Stimulated activated CD8-positive, alpha-beta memory T cell treated with anti-CD3 and anti-CD28 coated beads, Interleukin-7, amount 100 ng/mL, for 24 hours (primary cell): Measurements from ENCODE around the gene SKI.

ENCODE experiments used
- DNase-seq: peaks from one replicate; pipeline ENCODE4 v3.0.0-alpha.2; 2020; ENCODE audit warnings: low read depth

The SKI gene

DNA sequence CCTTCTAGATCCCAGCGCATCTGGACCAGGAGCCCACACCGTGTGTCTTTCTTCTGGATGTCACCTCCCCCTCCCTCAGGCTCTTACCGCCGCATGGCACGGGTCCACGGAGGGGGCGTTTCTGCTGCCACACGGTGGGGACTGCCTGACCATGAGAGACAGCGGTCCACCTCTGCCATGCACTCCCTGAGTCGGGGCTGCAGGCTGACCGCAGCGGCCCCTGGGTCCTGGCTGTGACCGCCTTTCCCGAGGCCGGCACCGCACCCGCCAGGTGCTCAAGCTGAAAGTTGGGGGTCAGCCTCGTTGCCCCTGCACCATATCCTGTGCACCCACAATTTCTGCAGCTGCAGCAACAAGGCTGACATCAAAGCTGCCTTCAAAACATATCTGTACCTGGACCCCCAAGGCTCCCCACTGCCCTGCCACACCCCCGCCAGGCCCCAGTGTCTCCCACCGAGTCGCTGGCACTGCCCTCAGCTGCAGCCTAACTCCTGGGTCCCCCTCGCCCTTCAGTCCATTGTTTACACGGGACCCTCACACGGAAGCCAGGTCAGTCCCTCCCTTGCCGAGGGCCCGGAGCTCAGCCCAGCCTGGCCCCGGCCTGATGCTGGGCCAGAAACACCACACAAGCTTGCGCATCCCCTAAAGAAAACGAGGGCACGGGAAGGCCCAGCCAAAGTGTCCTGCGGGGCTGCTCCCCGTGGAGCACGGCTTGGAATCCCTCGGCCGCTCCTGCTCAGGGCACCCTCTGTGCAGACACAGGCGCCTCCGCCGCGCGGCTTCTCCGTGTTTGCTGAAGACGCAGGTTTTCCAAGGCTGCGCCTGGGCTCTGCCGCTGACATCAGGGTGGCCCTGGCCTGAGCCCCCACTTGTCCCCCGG lies 111.3 kb downstream of the SKI start:
- DNase-seq, result no peak

DNA sequence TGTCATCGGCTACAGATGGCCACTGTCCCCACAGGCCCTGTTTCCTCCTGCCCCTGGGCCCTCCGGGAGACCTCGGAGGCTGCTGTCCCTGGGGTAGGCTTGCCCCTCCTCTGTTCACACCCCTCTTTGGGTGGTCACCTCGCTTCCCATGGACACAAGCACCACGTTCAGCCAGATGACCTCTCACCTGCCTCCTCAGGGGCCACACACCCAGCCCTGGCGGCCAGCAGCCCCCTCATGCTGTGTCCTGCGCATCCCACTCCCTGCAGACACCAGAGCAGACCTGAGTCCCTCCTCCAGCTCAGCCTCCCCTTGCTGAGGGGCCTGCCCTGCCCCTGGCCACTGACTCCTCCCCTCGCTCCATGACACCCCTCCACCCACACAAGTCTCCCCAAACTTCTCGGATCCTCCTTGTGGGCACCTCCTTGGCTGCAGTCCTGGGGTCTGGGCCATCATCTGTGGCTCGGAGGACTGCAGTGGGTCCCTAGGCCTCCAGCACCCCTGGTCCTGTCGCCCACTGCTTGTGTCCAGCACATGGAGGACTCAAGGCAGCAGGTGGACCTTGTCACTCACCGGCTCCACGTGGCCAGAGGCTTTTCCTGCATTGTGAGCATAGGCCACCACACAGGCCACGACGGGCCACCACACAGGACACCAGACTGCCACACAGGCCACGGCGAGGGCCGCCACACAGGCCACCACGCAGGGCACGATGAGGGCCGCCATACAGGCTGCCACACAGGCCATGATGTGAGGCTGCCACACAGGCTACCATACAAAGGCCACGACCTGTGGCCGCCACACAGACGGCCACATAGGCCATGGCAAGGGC lies 112.2 kb downstream of the SKI start:
- DNase-seq, result no peak

- no peak for DNase-seq
Measured at GRCh38 chr1:2340918-2341254, 112.8 kb downstream of the SKI start.

DNA sequence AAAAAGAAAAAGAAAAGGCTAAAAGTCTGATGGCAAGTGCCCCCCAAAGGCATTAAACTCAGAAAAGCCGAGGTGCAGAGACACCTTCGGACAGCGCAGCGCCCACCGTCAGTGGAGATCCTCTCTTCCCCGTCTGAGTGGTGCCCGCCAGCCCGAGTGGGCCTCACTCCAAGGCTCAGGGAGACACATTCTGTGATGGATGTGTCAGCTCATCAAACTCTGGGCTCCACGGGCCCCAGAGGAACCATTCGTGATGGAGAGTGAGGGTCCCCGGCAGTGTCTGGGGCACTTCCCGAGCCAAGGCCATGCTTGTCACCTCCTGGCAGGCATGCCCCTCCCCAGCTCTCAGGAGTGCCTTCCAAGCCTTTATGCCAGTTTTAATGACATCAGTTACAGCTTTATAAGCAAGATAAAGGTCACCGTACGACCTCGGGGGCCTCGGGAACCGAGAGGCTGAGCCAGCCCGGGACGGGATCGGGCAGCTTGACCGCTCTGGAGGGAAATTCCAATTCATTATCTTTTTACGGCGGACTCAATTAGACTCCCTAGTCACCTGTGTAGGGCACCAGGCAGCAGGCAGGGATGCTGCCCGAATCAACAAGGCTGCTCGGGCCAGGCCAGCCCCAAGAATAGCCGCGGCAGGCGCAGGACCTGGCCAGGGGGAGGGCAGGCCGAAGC lies 113.7 kb downstream of the SKI start:
- DNase-seq, result no peak

DNA sequence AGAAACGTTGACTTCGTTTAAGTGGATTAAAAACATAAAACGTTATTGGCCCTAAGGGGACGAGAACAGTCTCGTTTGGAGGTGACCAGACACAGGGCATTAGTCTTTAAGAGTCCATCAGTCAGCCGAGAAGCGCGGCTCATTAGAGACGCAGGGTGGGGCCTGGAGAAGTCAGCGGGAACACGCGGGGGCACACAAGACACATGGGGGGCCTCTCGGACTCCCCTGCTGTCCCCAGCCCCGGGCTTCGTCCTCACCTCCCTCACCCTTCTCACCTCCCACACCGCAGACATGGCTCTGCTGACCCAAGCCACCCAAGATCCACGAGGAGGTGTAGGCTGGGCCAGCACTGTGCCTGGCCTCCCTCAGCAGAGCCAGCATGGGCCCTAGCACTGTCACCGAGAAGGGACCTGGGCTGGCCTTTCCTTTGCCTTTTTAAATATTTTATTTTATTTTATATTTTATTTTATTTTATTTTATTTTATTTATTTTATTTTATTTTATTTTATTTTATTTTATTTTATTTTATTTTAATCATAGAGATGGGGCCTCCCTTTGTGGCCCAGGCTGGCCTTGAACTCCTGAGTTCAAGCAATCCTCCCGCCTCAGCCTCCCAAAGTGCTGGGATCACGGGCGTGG lies 114.4 kb downstream of the SKI start:
- DNase-seq, result no peak

DNA sequence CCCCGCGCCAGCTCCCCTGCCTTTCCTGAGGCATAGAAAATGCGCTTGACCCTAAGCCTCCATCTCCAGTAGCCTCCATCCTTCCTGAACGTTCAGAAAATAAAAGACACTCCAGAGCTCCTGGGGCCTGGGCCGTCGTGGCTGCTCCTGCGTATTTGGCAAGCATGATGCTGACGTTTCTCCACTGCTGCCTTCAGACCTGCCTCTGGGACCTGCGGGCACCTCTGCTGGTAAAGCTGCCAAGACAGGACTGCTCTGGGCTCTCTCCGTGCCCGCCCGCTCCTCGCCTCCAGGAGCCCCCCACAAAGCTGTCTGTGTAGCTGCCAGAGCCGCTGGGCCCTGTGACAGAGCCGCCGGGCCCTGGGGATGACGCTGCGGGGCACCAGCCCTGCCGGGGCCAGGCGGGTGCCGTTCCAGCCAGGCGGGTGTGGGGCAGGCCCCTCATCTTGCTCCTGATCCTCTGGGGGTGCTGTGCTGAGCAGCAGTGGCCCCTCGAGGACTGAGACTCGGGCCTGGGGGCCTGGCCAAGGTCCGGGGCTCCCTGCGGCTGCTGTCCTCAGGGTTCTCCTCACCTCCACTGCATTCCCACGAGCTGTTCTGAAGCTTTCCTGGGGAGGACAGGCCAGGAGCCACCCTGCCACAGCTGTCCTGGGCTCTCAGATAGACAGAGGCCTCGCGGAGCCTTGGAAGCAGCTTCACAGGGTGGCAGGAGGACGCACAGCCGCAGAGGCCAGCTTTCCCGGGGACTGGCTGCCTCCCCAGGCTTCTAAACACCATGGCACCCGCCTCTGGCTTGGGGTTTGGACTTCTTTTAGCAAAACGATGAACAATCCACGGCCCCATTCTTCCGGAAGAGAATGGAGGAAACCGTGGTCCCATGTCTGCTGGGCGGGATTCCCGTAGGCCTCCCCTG lies 115.2 kb downstream of the SKI start:
- no peak for DNase-seq

DNA sequence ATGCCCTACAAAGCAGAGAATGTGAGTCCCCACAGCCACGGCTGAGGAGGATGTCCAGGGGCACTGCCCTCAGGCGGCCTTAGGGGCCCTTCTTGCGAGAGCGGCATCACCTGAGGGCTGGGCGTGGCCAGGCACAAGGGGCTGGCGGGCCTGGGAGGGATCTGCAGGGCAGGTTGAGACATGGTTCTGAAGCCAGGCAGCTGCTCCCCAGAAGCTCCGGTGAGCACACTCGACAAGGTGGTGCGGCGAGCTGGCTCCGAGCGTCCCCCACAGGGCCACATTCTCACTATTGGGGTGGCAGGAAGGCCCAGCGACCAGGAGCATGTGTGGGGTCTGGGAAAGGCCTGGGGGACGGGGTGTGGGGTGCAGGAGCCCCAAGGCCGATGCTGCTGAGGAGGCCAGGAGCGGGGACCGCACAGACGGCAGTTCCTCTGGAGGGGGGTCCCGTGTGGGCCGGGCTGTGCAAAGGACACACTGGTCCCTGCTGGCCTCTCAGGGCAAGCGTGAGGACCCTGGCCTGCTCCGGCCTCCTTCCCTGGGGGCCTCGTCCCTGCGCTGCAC lies 116.1 kb downstream of the SKI start:
- no peak for DNase-seq

DNA sequence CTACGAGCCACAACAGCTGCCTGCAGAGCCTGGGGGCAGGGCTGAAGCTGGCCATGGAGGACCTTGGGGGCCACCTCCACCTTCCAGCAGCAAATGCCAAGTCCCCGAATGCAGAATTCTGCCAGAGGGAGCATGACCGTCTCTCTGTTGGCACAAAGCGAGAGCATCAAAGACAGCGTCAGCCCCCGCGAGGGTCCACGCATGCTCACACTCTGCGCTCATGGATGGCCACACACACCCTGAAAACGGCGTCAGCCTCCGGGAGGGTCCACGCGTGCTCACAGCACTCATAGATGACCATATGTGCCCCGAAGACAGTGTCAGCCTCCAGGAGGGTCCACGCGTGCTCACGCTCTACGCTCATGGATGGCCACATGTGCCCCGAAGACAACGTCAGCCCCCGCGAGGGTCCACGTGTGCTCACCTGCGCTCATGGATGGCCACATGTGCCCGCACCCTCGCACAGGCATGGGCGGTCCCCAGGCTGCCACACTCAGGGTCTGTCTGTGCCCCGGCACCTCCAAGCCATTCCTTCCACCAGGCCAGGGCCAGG lies 116.7 kb downstream of the SKI start:
- no peak for DNase-seq

DNA sequence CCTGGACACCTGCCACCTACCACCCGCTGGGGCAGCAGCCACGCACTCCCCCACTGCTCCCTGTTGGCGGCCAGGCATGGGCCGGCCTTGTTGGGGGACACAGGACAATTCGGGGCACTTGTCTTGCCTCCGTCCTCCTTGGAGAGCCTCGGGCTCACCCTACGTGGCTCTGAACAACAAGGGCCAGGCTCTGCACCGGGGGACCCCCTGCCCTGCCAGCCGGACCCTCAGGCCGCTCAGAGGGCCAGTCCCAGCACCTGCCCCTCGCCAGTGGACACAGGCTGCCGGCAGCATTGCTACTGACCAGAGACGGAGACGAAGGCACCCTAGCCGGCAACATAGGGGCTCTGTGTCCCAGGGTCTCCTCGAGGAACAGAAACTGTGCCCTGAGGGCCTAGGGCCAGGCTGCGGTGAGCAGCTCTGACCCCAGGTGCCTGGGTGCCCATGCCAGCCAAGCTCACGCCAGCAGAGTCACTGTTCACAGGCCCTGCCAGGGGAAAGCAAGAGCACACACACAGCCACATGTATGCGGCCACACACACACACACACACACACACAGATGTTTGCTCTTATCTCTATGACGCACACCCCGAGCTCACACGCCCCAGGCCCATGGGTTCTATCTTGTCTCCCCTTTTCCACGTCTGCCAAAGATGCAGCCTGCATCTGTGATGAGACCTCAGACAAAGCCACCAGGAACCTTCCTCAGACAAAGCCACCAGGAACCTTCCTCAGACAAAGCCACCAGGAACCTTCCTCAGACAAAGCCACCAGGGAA lies 117.4 kb downstream of the SKI start:
- DNase-seq, result no peak

DNA sequence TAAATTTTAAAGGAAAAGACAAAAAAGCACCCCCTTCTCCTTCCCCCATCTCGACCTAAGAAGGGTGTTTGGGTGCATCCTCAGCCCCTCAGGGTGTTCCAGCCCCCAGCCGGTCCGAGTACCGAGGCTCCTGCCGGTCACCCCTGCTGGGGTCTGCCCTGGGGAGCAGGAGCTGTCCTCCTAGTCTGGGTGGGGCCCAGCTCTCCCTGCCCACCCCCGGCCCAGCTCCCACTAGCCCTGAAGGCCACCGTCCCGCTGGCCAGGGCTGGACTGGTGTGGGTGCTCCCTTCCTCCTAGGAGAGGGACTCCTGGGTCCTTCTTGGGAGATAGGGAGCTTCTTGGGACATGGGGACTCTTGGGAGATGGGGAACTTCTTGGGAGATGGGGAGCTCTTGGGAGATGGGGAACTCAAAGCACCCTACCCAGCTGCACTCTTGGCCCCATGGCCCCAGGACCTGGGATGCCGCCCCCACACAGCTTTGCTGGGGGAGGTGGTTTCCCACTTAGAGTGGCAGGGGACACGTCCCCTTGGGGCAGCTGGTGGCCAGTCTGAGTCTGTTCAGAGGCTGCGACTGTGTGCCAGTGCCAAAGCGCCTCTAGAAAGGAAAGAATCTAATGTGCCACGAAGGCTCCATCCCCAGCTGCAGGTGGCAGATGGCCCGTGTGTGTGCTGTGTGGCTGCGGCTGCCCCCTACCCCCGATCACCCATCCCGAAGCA lies 118.7 kb downstream of the SKI start:
- no peak for DNase-seq

- no peak for DNase-seq
Measured at GRCh38 chr1:2347409-2347785, 119.3 kb downstream of the SKI start.

DNA sequence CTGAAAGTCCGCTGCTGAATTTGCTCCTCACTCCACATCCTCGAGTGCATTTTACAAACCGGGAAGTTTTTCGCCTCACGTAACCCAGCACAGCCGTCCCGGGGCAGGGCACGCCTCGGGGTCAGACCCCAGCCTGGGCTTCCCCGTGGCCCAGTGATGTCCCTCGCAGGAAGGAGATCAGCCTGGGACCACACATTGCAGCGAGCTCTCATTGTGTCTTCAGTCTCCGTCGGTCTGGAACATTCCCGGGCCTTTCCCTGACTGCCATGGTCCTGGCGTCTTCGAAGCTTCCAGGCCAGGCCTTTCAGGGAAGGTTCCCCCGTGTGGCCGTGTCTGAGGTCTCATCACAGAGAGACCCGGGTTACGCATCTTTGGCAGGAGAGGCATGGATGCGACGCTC lies 119.8 kb downstream of the SKI start:
- DNase-seq, result no peak

GRCh38 chr1:2348346-2349325 lies 120.5 kb downstream of the SKI start:
- DNase-seq, result no peak

DNA sequence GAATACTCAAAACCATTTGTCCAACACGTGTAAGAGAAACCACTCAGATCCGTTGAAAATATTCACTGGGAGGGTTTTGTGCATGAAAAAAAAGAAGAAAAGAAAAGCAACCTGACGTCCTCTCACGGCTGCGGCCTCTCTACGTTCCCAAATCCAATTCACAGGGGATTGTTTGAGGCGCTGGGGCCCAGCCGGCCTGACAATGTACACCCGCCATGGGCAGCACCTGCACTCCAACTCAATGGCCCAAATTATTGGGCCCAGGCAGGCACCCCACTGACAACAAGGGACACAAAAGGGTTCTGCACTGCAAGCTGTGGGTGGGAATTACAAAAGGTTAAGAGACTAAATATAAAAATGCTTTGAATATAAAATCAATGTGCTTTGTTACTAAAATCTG lies 121.7 kb downstream of the SKI start:
- DNase-seq, result no peak

- DNase-seq, result no peak
Measured at GRCh38 chr1:2350501-2350900, 122.4 kb downstream of the SKI start.

DNA sequence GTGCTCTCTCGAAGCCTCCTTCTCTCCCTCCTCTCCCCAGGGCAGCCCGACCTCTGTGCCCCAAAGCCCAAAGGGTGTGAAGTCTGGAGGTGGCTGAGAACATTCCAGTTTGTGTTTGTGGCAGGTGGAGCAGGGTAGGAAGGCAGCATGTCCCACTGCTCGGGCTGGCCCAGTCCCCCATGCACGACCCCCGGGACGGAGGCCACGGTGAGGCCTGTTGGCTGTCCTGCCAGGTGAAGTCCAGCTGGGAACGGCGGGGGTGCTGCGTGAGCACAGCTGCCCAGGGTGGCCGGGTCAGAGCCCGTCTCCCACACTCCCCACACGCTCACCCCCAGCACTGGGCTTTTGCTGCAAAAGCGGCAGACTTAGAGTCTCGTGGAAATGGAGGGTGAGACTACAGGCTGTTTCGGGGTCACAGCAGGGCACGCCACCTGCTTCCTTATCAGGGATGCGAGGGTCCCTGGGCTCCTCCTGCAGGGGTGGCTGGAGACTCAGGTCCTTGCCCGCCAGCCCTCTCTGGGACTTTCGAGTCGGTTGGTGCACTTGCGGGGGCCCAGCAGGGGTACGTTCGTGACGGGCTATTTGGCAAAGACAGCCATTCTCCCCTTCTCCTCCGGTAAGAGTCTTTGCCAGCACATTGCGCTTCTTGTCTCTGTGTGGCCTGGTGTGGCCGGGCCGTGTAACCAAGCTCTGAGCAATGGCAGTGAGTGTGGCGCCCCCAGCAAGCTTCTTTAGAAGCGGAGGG lies 123.0 kb downstream of the SKI start:
- no peak for DNase-seq

GRCh38 chr1:2351723-2352122 lies 123.6 kb downstream of the SKI start:
- DNase-seq, result no peak
